ENCODE results near the gene RABEP1. TPM values are rescaled to one million over a fixed set of nuclear protein-coding genes. Genes with fewer than 3 reads are reported as not detected.

The RABEP1 gene
- total and polyA plus RNA-seq, 2 experiments from 2014 or later, result 31.0 to 47.9 TPM

- TF ChIP-seq EZH2phosphoT487 (IDR thresholded peaks at IDR 0.05; ENCODE audit: low read depth, severe bottlenecking, unreplicated experiment) (no peak), EZH2 (IDR thresholded peaks at IDR 0.05; ENCODE audit: borderline replicate concordance) (no peak)
- TF ChIP-seq, protein P1, sequence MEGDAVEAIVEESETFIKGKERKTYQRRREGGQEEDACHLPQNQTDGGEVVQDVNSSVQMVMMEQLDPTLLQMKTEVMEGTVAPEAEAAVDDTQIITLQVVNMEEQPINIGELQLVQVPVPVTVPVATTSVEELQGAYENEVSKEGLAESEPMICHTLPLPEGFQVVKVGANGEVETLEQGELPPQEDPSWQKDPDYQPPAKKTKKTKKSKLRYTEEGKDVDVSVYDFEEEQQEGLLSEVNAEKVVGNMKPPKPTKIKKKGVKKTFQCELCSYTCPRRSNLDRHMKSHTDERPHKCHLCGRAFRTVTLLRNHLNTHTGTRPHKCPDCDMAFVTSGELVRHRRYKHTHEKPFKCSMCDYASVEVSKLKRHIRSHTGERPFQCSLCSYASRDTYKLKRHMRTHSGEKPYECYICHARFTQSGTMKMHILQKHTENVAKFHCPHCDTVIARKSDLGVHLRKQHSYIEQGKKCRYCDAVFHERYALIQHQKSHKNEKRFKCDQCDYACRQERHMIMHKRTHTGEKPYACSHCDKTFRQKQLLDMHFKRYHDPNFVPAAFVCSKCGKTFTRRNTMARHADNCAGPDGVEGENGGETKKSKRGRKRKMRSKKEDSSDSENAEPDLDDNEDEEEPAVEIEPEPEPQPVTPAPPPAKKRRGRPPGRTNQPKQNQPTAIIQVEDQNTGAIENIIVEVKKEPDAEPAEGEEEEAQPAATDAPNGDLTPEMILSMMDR (IDR thresholded peaks at IDR 0.05; ENCODE audit: poor library complexity), result no peak
- no peaks in the 10 kb centered on the region for H3K9me2 ChIP-seq (replicated peaks; ENCODE audit: insufficient read depth)
- WGBS (ENCODE audit: low lambda C conversion rate, missing lambda C conversion rate), result 65% methylated on average over 7 of the region's 7 CpGs
- no peaks in the 10 kb centered on the region for H3K9me3 ChIP-seq (ENCODE audit: low read depth)
- H2AFZ ChIP-seq, result no peak overlapping the region
- peaks cover 7% of the 10 kb centered on the region for H3K79me2 ChIP-seq
- DNase-seq (ENCODE audit: low spot score), result no peak
- H3K4me2 ChIP-seq, result no peak overlapping the region
- H3K4me1 ChIP-seq (ENCODE audit: insufficient read depth), result no peaks in the 10 kb centered on the region
- no peaks in the 10 kb centered on the region for H4K20me1 ChIP-seq (ENCODE audit: insufficient read depth, poor library complexity, severe bottlenecking)
- H3K4me3 ChIP-seq, result no peak overlapping the region
- no peaks in the 10 kb centered on the region for H3K27me3 ChIP-seq
- H3K36me3 ChIP-seq (replicated peaks; ENCODE audit: insufficient read depth, low read depth), result no peaks in the 10 kb centered on the region
- H3K27ac ChIP-seq, result no peak overlapping the region
These were observed 80.2 kb downstream of the RABEP1 start for GRCh38 chr17:5362162-5362811.

DNA sequence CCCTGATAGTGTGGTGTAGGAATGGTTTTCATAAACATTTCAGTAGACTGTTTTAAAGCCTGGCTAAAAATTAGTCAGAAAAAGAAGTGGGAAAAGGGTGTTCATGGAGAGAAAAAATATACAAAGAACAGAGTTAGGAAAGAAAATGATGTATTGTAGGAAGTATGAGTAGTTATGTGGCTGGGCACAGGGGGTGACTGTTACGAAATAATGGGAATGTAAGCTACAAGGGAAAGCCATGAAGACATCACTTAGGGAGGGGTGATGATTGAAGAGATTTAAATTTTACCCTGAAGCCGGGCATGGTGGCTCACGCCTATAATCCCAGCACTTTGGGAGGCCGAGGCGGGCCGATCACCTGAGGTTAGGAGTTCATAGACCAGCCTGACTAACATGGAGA is 82.1 kb downstream of the RABEP1 start:
- no peaks in the 10 kb centered on the region for H3K9me3 ChIP-seq (ENCODE audit: low read depth)
- no peaks in the 10 kb centered on the region for H3K27me3 ChIP-seq
- H3K9me2 ChIP-seq (replicated peaks; ENCODE audit: insufficient read depth), result no peaks in the 10 kb centered on the region
- no peak overlapping the region for H3K27ac ChIP-seq
- TF ChIP-seq, protein P1 (IDR thresholded peaks at IDR 0.05; ENCODE audit: poor library complexity), result no peak
- TF ChIP-seq EZH2 (IDR thresholded peaks at IDR 0.05; ENCODE audit: borderline replicate concordance) (no peak), EZH2phosphoT487 (IDR thresholded peaks at IDR 0.05; ENCODE audit: low read depth, severe bottlenecking, unreplicated experiment) (no peak)
- no peak overlapping the region for H2AFZ ChIP-seq
- DNase-seq (ENCODE audit: low spot score), result no peak
- 92% methylated on average over 6 of the region's 6 CpGs for WGBS (ENCODE audit: low lambda C conversion rate, missing lambda C conversion rate)
- no peak overlapping the region for H3K4me2 ChIP-seq
- no peaks in the 10 kb centered on the region for H3K36me3 ChIP-seq (replicated peaks; ENCODE audit: insufficient read depth, low read depth)
- H4K20me1 ChIP-seq (ENCODE audit: insufficient read depth, poor library complexity, severe bottlenecking), result no peaks in the 10 kb centered on the region
- no peak overlapping the region for H3K4me3 ChIP-seq
- H3K79me2 ChIP-seq, result peaks cover 7% of the 10 kb centered on the region
- H3K4me1 ChIP-seq (ENCODE audit: insufficient read depth), result no peaks in the 10 kb centered on the region

- Histone ChIP-seq H3K4me3 (no peak overlapping the region), H4K20me1 (ENCODE audit: insufficient read depth, poor library complexity, severe bottlenecking) (no peaks in the 10 kb centered on the region), H3K27me3 (no peaks in the 10 kb centered on the region), H3K4me1 (ENCODE audit: insufficient read depth) (no peaks in the 10 kb centered on the region), H3K36me3 (replicated peaks; ENCODE audit: insufficient read depth, low read depth) (no peaks in the 10 kb centered on the region), H3K9me3 (ENCODE audit: low read depth) (no peaks in the 10 kb centered on the region), H3K27ac (no peak overlapping the region), H3K79me2 (peaks cover 7% of the 10 kb centered on the region), H3K9me2 (replicated peaks; ENCODE audit: insufficient read depth) (no peaks in the 10 kb centered on the region), H2AFZ (no peak overlapping the region), H3K4me2 (no peak overlapping the region)
- no peak for DNase-seq (ENCODE audit: low spot score)
- TF ChIP-seq EZH2 (IDR thresholded peaks at IDR 0.05; ENCODE audit: borderline replicate concordance) (no peak), EZH2phosphoT487 (IDR thresholded peaks at IDR 0.05; ENCODE audit: low read depth, severe bottlenecking, unreplicated experiment) (no peak)
- TF ChIP-seq, protein P1 (IDR thresholded peaks at IDR 0.05; ENCODE audit: poor library complexity), result no peak
These were observed 82.6 kb downstream of the RABEP1 start for GRCh38 chr17:5364696-5365095.
